PC-3 (cell line): ENCODE measurements around the gene MALAT1.

Experiments used
- EZH2phosphoT487 ChIP-seq: fragments of 300-600 bp; sonication (generic); IDR thresholded peaks from 2 replicates; pipeline ENCODE4 v1.6.1; 2018; ENCODE audit warnings: mild to moderate bottlenecking, antibody characterized with exemption, low read length, borderline replicate concordance
- TF ChIP-seq, protein P1 (sequence below): fragments of 300-600 bp; sonication (generic); conservative IDR thresholded peaks from 2 replicates; pipeline ENCODE4 v1.5.1; 2017; ENCODE audit warnings: antibody characterized with exemption, low read depth, mild to moderate bottlenecking, low read length

DNA sequence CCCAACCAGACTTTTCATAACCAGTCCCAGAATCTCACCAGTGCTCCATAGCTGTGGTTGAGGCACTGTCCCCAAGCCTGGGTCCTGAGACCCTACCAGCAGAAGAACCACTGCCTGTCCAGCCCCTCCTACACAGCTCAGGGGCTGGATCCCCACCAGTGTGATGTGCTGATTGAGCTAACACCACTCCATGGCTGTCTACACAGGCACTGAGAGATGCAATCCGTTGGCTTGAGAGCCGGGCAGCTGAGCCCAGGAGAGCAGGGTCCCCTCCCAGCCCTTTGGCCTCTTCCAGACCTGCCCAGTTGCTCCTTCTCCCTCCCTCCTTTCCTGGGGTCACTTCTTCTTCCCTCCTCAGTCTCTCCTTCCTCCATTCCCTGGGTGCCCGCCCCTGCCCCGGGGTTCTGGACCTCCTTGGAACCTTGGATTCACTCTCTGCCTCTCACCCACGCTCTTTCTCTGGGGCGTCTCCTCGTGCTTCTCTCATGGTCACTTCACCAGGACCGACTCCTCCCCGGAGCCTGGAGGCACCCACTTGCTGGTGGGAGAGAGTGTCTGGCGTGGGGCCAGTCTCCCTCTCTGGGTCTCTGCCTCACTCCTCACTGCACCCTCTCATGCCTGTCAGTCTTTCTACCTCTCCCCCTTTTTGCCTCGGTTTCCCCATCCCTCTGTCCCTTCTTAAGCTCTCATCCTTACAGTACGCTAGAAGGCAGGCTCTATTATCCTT, 25.3 kb downstream of the MALAT1 start:
- TF ChIP-seq, protein P1, sequence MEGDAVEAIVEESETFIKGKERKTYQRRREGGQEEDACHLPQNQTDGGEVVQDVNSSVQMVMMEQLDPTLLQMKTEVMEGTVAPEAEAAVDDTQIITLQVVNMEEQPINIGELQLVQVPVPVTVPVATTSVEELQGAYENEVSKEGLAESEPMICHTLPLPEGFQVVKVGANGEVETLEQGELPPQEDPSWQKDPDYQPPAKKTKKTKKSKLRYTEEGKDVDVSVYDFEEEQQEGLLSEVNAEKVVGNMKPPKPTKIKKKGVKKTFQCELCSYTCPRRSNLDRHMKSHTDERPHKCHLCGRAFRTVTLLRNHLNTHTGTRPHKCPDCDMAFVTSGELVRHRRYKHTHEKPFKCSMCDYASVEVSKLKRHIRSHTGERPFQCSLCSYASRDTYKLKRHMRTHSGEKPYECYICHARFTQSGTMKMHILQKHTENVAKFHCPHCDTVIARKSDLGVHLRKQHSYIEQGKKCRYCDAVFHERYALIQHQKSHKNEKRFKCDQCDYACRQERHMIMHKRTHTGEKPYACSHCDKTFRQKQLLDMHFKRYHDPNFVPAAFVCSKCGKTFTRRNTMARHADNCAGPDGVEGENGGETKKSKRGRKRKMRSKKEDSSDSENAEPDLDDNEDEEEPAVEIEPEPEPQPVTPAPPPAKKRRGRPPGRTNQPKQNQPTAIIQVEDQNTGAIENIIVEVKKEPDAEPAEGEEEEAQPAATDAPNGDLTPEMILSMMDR: no peak
- TF ChIP-seq EZH2phosphoT487: no peak
